Measurements from ENCODE around the gene TEX53. TPM values are rescaled to one million over a fixed set of nuclear protein-coding genes. Genes with fewer than 3 reads are reported as not detected.

TEX53 gene
- total and polyA plus RNA-seq, 2 experiments from 2014 or later: 0.44 TPM; not detected in 1

DNA sequence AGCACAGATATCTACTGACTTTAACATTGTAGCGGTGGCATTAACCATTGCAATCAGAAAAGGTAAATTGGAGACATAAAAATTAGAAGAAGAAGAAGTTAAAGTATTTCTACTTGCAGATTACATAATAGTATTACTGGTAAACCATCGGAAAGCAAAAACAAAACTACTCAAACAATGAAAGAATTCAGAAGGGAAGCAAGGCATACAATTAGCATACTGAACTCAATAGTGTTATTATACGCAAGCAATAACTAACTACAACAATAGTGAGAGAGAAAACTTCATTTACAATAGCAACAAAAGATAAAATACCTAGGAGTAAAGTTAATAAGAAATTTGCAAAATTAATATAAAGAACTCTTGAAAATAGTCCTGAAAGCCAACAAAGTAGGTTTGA is 6.6 kb upstream of the TEX53 start:
- H3K4me1 ChIP-seq (ENCODE audit: insufficient read depth): no peaks in the 10 kb centered on the region
- 77% methylated on average over 3 of the region's 3 CpGs for WGBS (ENCODE audit: low lambda C conversion rate, missing lambda C conversion rate)
- no peak for DNase-seq (ENCODE audit: low spot score)
- no peaks in the 10 kb centered on the region for H3K79me2 ChIP-seq
- no peaks in the 10 kb centered on the region for H4K20me1 ChIP-seq (ENCODE audit: insufficient read depth, poor library complexity, severe bottlenecking)
- H3K36me3 ChIP-seq (replicated peaks; ENCODE audit: insufficient read depth, low read depth): no peaks in the 10 kb centered on the region
- H3K4me2 ChIP-seq: no peak overlapping the region
- TF ChIP-seq EZH2 (IDR thresholded peaks at IDR 0.05; ENCODE audit: borderline replicate concordance): no peak
- TF ChIP-seq, protein P1, sequence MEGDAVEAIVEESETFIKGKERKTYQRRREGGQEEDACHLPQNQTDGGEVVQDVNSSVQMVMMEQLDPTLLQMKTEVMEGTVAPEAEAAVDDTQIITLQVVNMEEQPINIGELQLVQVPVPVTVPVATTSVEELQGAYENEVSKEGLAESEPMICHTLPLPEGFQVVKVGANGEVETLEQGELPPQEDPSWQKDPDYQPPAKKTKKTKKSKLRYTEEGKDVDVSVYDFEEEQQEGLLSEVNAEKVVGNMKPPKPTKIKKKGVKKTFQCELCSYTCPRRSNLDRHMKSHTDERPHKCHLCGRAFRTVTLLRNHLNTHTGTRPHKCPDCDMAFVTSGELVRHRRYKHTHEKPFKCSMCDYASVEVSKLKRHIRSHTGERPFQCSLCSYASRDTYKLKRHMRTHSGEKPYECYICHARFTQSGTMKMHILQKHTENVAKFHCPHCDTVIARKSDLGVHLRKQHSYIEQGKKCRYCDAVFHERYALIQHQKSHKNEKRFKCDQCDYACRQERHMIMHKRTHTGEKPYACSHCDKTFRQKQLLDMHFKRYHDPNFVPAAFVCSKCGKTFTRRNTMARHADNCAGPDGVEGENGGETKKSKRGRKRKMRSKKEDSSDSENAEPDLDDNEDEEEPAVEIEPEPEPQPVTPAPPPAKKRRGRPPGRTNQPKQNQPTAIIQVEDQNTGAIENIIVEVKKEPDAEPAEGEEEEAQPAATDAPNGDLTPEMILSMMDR (IDR thresholded peaks at IDR 0.05; ENCODE audit: poor library complexity): no peak
- TF ChIP-seq EZH2phosphoT487 (IDR thresholded peaks at IDR 0.05; ENCODE audit: low read depth, severe bottlenecking, unreplicated experiment): no peak
- H2AFZ ChIP-seq: no peak overlapping the region
- H3K9me2 ChIP-seq (replicated peaks; ENCODE audit: insufficient read depth): no peaks in the 10 kb centered on the region
- H3K27ac ChIP-seq: no peak overlapping the region
- H3K27me3 ChIP-seq: peaks cover 5% of the 10 kb centered on the region
- H3K4me3 ChIP-seq: no peak overlapping the region
- H3K9me3 ChIP-seq (ENCODE audit: low read depth): no peaks in the 10 kb centered on the region

DNA sequence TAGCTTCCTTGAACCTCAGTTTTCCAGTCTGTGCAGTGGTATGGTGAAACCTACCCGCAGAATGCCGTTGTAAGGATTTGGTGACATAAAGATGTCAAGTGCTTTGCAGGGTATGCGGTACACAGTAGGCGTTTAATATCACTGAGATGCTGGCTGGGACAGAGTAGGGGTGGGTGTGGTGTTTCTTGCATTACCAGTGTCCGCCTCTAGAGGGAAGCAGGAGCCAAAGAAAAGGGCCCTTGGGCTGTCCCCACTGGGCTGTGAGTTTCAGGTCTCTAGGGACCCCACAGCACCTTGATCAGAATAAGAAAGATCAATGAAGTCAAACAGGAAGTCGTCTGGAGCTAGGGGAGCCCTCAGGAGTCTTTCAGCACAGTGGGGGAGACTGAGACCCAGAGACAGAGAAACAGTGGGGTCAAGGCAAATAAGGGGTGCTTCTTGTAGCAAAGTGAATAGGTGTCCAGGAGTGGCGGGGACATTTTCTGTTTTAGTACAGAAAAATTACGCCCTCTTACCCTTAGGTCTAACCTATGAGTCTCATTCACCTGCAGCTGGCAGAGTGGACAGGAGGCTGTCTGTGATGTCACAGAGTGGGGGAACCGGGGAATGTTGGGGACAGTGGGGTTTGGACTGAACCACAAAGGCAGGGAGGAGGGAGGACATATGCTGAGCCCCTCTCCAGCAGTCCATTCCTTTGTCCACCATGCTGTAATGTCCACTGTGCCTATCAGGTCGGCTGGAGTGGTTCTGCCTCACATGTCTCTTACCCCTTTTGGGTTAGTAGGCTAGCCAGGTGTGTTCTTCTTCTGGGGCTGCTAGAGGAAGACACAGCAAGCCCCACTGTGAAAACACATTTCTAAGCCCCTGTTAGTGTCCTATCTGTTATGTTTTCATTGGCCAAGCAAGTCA is 4.7 kb upstream of the TEX53 start:
- Histone ChIP-seq H2AFZ (no peak overlapping the region), H3K9me3 (ENCODE audit: low read depth) (no peaks in the 10 kb centered on the region), H4K20me1 (ENCODE audit: insufficient read depth, poor library complexity, severe bottlenecking) (no peaks in the 10 kb centered on the region), H3K27me3 (peaks cover 5% of the 10 kb centered on the region), H3K4me2 (no peak overlapping the region), H3K36me3 (replicated peaks; ENCODE audit: insufficient read depth, low read depth) (no peaks in the 10 kb centered on the region), H3K79me2 (no peaks in the 10 kb centered on the region), H3K4me1 (ENCODE audit: insufficient read depth) (no peaks in the 10 kb centered on the region), H3K9me2 (replicated peaks; ENCODE audit: insufficient read depth) (no peaks in the 10 kb centered on the region), H3K27ac (no peak overlapping the region), H3K4me3 (no peak overlapping the region)
- 40% methylated on average over 10 of the region's 10 CpGs for WGBS (ENCODE audit: low lambda C conversion rate, missing lambda C conversion rate)
- peak; percentile 68 for DNase-seq (ENCODE audit: low spot score)
- TF ChIP-seq EZH2 (IDR thresholded peaks at IDR 0.05; ENCODE audit: borderline replicate concordance): no peak
- TF ChIP-seq, protein P1 (IDR thresholded peaks at IDR 0.05; ENCODE audit: poor library complexity): peak; percentile 69

DNA sequence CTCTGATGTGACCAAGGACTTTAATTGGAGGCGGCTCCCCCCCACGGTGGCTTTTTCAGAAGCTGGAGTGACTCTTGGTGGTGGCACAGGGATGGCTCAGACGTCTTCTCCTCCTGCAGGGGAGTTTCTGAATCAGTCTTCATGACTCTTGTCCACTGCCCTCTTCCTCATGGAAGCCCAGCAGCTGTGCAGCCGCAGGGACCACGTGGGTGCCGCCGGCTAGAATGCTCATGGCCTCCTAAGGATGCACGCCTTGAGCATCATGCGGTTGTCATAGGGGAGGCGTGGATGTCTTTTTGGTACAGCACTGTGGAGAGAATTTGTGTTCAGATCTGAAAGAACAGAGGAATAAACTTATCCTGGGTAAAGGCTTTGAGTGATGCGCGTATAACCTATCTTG is 1.3 kb downstream of the TEX53 start:
- no peak overlapping the region for H3K4me3 ChIP-seq
- H3K36me3 ChIP-seq (replicated peaks; ENCODE audit: insufficient read depth, low read depth): no peaks in the 10 kb centered on the region
- TF ChIP-seq EZH2 (IDR thresholded peaks at IDR 0.05; ENCODE audit: borderline replicate concordance) (no peak), EZH2phosphoT487 (IDR thresholded peaks at IDR 0.05; ENCODE audit: low read depth, severe bottlenecking, unreplicated experiment) (no peak)
- TF ChIP-seq, protein P1 (IDR thresholded peaks at IDR 0.05; ENCODE audit: poor library complexity): no peak
- no peak for DNase-seq (ENCODE audit: low spot score)
- H3K4me2 ChIP-seq: no peak overlapping the region
- H3K9me2 ChIP-seq (replicated peaks; ENCODE audit: insufficient read depth): no peaks in the 10 kb centered on the region
- no peaks in the 10 kb centered on the region for H4K20me1 ChIP-seq (ENCODE audit: insufficient read depth, poor library complexity, severe bottlenecking)
- 89% methylated on average over 12 of the region's 12 CpGs for WGBS (ENCODE audit: low lambda C conversion rate, missing lambda C conversion rate)
- H3K4me1 ChIP-seq (ENCODE audit: insufficient read depth): no peaks in the 10 kb centered on the region
- peaks cover 2% of the 10 kb centered on the region for H3K27me3 ChIP-seq
- H3K9me3 ChIP-seq (ENCODE audit: low read depth): no peaks in the 10 kb centered on the region
- H3K27ac ChIP-seq: no peak overlapping the region
- H3K79me2 ChIP-seq: no peaks in the 10 kb centered on the region
- no peak overlapping the region for H2AFZ ChIP-seq
